ENCODE data around the gene ARHGAP30.
"Not testable (repeated sequence)": the region's sequence is repeated elsewhere in the genome, so short reads cannot be mapped to it uniquely, and the experiment has no call there.

The ARHGAP30 gene, protein sequence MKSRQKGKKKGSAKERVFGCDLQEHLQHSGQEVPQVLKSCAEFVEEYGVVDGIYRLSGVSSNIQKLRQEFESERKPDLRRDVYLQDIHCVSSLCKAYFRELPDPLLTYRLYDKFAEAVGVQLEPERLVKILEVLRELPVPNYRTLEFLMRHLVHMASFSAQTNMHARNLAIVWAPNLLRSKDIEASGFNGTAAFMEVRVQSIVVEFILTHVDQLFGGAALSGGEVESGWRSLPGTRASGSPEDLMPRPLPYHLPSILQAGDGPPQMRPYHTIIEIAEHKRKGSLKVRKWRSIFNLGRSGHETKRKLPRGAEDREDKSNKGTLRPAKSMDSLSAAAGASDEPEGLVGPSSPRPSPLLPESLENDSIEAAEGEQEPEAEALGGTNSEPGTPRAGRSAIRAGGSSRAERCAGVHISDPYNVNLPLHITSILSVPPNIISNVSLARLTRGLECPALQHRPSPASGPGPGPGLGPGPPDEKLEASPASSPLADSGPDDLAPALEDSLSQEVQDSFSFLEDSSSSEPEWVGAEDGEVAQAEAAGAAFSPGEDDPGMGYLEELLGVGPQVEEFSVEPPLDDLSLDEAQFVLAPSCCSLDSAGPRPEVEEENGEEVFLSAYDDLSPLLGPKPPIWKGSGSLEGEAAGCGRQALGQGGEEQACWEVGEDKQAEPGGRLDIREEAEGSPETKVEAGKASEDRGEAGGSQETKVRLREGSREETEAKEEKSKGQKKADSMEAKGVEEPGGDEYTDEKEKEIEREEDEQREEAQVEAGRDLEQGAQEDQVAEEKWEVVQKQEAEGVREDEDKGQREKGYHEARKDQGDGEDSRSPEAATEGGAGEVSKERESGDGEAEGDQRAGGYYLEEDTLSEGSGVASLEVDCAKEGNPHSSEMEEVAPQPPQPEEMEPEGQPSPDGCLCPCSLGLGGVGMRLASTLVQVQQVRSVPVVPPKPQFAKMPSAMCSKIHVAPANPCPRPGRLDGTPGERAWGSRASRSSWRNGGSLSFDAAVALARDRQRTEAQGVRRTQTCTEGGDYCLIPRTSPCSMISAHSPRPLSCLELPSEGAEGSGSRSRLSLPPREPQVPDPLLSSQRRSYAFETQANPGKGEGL

DNA sequence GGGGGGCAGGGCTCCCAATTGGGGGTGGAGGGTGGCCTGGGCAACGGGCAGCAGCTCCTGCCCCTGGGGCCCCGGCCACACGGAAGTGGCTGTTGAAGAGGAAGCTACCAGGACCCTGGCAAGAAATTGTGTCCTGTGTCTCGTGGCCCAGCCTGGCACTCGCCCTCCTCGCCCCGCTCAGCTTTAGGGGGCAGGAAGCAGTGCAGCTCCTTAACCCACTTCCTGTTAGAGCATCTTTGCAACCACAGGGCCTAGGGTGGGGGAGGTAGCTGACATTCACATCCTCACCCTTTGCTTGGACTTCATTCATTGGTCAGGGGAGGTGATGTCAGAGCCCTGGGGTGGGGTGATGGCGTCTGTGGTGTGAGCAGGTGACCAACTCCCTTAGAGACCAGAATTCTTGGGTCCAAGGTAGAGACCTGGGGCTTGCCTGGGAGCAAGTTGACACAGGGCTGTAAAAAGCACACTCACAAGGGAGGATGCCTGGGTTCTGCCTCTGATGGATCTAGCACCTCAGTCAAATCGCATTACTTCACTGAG, at the start of gene ARHGAP30:
TSS of gene ARHGAP30 (minus strand) at position 161 of the 540 bp plus-strand sequence. CDS start 267 bp downstream, outside the sequence.
- no peak for DNase-seq

DNA sequence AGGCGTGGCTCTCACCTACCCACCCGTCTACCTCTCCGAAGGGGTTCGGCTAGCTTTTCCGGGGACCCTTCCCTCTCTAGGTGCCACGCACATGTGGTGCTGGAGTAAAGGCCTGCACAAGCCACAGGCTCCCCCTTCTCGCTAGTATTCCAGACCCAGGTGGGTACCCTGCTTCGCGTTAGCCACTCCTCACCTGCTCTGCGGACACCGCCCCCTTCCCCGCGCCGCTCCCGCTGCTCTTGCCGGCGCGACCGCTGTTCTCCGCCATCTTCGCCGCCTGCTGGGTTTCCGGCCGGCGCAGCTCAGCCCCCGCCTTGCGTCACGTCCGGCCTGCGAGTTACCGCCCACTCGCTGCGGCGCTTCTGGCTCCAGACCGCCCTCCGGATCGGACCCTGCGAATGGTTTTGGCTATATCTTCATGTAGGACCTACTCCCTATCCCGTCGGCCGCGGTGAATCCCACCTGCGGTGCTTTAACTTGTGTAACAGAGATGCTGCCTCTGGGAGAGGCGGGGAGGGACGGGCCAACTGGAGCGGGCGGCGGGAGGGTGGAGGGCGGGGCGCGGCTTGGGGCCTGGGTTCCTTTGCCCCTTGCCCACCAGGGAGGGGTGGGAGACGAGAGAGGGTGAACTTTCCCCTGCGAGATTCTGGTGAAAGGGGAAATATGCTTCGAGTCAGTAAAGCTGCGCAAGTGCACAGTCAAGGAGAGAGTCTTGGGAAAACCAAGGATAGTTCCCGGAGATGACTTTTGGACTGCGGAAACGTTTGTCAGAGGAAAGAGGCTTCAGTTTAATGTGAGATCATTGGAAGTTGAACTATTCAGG, 48.3 kb upstream of the ARHGAP30 start, which contains the start of the genes NIT1 and PFDN2:
TSS of gene NIT1 (plus strand) at position 347 of the 823 bp plus-strand sequence. CDS start at position 419, 72 bp downstream.
TSS of gene PFDN2 (minus strand) at position 279 of the 823 bp plus-strand sequence. CDS start at position 268, 11 bp downstream.
- peak; percentile 75 for DNase-seq

DNA sequence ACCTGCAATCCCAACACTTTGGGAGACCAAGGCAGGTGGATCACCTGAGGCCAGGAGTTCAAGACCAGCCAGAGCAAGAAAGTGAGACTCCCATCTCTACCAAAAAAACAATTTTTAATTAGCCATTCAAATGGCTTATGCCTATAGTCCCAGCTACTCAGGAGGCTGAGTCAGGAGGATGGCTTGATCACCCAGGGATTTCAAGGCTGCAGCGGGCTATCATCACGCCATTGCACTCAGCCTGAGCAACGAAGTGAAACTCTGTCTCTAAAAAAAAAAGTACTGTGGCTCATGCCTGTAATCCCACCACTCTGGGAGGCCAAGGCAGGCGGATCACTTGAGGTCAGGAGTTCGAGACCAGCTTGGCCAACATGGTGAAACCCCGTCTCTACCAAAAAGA, 46.3 kb upstream of the ARHGAP30 start:
- not testable (repeated sequence) for DNase-seq

DNA sequence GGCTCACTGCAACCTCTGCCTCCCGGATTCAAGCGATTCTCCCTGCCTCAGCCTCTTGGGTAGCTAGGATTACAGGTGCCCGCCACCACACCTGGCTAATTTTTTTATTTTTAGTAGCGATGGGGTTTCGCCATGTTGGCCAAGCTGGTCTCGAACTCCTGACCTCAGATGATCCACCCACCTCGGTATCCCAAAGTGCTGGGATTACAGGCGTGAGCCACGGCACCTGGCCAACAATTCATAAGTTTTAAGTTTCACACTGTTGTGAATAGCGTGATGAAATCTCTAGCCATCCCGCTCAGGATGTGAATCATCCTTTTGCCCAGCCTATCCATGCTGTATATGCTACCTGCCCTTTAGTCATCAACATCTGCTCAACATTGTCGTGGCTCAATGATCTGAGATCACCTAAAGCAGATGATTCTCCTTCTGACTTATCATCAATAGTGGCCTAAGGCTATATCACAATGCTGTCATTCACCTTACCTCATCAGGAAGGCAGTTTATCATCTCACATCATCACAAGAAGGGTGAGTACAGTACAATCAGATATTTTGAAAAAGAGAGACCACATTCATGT, 45.5 kb upstream of the ARHGAP30 start:
- DNase-seq = no peak

DNA sequence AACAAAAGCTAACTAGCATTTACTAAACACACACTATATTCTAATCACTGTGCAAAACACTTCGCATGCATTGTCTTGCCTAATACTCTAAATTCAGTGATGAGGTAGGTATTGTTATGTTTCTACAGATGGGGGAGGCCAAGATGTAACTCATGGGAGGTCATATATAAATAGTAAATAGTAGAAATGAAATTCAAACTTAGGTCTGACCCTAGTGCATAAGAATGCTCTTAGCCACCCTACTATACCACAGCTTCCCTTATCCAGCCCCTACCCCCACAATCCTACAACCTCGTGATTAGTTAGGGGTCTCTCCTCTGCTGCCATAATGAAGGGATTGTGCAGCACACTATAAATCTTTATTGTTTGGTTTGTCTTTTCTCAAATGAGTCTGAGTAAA, 44.9 kb upstream of the ARHGAP30 start:
- no peak for DNase-seq

DNA sequence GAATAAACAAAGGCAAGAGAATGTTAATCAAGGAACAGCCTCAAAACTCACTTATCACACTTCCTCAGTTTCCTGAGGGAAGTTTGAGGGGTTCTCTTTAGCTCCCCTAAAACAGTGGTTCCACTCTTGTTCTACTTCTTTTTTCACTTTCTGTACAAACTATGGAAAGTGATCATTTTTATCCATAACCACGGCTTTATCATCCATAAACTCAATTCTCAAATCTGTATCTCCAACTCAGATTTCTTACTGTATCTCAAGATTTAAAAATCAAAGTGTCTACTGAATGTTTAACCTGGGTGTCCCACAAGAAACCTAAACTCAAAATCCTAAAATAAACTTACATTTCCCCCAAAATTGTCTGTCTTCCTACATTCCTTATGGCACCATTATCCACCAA, 44.2 kb upstream of the ARHGAP30 start:
- no peak for DNase-seq

DNA sequence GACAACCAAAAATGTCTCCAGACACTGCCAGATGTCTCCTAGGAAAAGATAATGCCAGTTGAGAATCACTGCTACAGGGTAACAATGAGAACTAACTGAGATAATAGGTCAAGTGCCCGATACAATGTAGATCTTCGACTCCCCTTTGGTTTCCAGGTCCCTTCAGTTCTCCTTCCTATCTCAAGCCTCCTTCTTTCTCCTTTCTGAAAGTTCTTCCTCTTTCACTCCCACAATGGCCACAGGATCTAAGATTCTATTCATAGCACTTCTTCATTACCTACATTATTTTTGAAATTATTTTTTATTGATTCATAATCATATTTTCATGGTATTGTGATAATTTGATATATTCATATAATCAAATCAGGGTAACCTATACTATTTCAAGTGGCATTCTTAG, 41.8 kb upstream of the ARHGAP30 start:
- no peak for DNase-seq

DNA sequence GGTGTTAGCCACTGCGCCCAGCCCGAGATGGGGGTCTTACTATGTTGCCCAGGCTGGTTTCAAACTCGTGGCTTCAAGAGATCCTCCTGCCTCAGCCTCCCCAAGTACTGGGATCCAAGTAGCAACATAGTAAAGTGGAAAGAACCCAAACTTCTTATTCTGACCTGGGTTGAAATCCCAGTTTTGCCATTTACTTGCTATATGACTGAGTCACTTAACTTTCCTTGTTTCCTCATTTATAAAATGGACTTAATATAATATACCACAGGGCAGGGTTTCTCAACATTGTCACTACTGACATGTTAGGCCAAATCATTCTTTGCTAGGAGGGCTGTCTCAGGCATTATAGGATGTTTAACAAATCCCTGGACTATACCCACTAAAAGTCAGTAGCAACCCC, 41.4 kb upstream of the ARHGAP30 start:
- DNase-seq = no peak

DNA sequence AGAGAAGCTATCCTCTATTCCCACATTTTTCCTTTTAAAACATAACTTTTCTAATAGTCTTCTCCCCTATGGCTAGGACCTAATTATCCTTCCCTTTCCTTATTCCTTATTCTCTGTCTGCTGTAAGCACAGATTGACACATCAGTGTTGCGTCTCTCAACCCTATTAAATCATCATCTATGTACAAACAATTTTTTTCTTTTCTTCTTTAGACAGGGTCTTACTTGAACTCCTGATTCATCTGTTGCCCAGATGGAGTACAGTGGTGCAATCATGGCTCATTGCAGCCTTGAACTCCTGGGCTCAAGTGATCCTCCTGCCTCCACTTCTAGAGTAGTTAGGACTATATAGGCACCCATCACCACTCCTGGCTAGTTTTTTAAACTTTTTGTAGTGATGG, 36.7 kb upstream of the ARHGAP30 start:
- no peak for DNase-seq

DNA sequence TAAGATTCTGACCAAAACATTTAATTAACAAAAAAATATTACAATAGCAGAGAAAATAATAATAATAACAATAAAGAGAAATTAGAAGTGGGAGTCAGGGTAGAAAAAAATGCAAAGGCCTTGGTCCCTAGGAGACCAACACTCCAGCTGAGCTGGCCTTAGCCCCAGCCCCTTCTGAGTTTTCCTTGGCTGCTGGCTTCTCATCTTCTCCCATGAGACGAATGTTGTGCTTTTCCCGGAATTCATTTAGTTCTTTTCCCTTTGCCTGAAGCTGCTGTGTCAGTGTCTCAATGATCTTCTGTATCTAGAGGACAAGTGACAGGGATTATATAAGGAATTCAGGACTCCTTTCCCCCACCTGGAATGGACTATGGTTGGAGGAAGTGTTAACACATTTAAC, 30.9 kb upstream of the ARHGAP30 start:
- no peak for DNase-seq

DNA sequence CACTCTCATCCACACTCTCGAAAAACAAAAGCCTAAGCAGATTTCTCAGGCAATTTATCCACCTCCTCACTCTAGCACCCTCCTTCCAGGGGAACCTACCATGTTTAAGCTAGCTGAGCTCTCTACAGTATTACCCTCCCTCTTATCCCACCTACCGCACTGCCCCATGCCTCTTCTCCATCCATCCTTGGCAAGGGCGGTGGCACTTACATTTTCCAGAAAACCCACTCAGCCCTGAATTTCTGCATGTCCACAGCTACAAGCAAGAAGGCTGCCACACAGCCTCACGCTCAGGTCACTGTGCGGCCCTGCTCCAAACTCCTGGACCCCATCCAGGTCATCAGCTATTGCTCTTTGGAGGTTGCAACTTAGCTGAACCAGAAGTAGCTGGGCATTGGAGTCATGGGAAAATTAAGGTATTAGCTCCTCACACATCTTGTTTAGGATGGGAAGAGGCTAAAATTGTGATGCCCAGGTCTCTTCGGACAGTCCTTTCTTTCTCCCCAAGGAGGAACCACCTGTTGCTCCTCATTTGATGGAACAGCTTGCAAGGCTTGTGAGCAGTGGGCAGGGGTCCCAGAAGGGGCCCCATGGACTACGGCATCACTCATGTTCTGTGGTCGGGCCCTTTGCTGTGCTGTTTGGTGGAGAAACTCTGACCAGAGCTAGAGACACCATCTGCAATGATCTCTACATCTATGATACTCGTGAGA, 29.6 kb upstream of the ARHGAP30 start:
- no peak for DNase-seq

DNA sequence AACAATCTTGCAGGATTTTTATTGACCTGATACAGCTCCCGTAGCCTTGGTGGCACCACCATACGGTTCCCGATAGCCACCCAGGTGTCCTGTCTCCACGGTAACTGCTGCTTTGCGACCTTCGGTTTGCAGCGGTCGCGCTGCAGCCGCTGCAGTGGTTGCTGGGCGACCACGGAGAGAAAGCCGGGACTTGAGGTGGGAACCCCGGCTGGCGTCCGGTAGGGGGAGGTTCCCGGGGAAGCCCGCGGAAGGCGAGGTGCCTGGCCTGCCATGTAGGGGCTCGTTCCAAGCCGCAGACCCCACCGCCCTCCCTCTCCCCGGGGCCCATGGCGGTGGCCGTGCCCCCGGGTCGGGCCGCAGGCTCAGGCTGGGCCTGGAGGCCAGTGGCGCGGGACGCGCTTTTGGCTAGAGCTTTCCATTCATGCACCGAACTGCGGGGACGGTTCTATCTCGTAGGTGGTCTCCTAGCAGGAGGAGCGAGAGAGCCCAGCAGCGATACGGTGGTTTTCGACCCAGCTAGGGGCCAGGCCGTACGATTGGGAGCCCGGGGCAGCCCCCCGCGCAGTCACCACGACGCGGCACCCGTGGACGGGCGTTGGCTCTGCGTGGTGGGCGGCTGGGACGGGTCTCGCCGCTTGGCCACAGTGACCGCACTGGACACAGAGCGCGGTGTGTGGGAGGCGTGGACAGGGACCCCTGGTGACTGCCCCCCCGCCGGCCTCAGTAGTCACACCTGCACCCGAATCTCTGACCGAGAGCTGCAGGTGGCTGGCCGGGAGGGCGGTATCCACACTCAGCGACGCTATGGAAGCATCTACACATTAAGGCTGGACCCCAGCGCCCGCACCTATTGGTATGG, 28.7 kb upstream of the ARHGAP30 start, which contains the start of gene KLHDC9:
TSS of gene KLHDC9 (plus strand) at position 152 of the 859 bp plus-strand sequence. CDS start at position 327, 175 bp downstream.
- DNase-seq = peak; percentile 70

DNA sequence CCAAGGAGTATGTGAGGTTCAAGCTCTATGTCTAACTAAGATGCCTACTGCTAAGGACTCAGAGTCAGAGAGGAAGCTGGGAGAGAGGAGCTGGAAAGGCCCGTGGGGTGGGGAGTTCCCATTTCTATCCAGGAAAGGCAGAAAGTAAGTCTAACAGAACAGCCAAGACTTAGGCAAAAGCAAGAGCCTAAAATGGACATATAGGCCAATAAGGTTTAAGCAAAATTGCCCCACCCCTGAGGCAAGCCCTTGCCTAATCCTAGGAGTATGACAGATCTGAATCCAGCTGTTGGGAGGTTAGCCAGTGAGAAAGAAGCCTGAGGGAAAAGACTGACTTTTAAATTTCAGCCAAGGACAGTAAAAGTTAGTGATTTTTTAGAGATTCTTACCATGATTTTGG, 26.8 kb upstream of the ARHGAP30 start:
- no peak for DNase-seq

DNA sequence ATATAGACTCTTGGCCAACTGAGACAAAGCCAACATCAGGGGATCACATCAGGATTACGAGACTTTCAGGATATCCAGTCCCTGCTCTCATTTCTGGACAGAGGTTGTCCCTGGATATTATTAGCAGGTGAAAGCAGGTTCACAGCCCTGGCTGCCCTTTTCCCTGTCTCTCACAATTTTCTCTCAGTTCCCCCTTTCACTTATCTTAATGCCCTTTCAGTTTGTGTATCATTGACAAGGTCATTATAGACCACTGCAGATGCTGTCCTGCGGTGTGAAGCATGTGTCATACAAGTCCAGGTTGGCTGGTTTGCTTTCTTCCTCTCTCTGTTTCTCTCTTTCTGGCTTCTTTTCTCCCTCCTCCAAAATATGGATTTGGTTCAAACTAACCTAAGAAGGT, 26.3 kb upstream of the ARHGAP30 start:
- DNase-seq = no peak

DNA sequence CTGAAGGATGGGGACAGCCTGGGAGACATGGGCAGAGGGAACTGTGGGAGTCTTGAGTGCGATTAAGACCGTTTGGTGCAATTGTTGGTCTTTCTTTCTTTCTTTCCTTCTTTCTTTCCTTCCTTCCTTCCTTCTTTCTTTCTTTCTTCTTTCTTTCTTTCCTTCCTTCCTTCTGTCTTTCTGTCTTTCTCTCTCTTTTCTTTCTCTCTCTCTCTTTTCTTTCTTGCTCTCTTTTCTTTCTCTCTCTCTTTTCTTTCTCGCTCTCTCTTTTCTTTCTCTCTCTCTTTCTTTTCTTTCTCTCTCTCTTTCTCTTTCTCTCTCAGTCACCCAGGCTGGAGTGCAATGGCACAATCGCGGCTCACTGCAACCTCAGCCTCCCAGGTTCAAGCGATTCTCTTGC, 25.5 kb upstream of the ARHGAP30 start:
- no peak for DNase-seq

DNA sequence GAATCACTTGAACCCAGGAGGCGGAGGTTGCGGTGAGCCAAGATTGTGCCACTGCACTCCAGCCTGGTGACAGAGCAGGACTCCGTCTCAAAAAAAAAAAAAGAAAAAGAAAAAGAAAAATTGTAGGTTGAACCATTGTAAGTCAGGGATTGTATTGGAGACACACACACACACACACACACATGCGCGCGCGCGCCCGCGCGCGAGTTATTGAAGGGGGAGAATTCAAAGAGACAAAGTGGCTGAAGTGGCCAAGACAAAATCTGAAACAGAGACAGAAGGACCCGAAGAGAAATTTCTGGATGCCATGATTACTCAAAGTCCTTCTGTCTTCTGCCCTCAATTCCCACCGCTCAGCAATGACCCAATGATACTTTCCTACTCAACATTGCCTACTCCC, 24.8 kb upstream of the ARHGAP30 start:
- no peak for DNase-seq

DNA sequence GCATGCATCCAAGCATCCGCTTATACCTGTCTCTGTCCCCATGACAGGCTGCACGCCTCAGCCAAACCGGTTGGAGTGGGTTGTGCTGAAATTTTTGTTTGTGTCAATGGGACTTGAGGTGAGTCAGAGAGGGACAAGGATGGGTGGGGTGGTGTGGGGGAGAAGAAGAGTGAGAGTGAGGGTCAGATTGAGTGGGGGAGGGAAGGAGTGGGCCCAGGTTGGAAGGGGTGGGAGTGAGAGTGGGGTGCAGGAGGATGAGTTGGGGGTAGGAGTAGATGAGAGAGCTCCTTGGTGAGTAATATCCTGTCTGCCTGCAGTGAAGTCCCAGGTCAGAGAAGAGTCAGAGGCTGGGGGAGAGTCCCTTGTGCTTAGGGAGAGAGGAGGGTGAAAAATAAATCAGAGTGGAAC, 22.9 kb upstream of the ARHGAP30 start:
- DNase-seq = no peak

DNA sequence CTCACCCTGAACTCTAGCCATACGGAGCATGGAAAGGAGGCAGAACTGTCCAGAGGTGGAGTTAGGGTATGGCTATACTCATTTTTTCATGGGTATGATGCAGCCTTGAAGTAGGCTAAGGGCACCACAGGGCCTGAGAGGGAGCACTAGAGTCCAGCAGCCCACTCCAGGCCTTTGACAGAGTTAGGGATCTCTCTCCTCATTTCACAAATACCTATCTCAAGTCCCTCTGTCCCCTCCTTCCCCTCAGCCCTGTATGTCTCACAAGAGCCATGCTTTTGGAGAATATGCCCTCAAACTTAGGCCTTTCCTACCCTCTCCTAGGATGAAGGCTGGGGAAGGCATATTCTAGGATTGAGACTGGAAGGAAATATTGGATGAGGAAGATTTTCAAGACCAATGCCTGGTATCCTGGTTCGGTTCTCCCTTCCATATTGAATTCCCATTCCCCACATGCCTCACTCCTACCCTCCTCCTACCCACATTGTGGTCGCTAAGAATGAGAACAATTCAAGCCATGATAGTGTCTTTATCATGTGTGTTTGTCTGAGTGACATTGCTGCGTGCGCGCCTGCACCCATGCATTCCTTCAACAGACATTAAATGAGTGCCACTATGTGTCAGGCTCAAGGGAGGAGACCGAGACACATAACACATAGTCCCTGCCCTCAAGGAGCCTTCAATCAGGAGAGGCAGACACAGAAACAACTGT, 22.3 kb upstream of the ARHGAP30 start:
- DNase-seq = no peak

DNA sequence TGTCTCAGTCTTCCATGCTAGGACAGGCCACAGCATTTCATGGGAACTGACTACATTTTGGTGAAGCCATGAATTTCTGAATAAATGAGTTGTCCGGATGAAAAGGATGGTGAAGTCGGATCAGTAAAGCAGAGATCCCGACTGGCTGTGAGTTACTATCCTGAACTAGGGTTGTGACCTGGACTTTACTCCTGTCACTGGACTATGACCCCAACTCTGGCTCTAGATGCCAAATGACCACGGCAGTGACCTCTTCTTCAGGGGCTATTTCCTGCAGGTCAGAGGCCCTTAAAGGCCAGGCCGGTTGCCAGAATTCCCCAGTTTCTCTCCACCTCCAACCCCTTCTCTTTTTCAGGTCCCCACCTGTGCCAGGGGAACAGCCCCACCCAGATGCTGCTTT, 21.4 kb upstream of the ARHGAP30 start:
- no peak for DNase-seq

All from NCI-H2029 (cell line).